ENCODE measurements around the gene RAB31. TPM values are rescaled to one million over a fixed set of nuclear protein-coding genes. Genes with fewer than 3 reads are reported as not detected.
A peak's percentile ranks its signal among the peaks of the same experiment; 100 is the strongest.

Gene RAB31
- total RNA-seq, 1 experiment from 2014 or later = 118 TPM

DNA sequence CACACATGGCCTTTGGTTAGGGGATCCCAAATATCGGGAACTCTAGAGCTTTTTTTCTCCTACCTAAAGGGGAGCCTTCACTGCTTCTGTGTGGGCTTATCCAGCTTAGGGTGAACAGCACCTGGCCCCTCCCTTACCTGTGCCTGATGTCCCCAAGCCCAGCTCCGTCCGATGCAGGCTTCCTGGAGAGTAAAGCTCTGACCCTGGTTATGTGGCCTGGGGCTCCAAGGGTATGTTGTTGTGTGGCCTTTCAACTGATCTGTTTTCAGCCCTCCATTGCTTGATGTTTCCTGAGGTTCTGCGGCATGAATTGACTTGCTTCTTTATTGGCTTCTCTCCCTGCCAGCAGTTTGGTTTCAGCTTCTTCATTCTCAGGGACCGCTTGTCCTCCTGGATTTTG is 66.0 kb downstream of the RAB31 start:
- POLR2A ChIA-PET = no interaction called here
- Histone ChIP-seq H3K27ac (ENCODE audit: low read length) (peak overlapping the region; percentile 77), H3K4me3 (ENCODE audit: low read depth in 2 of 2, low read length in 2 of 2) (no peak overlapping the region), H3K4me1 (ENCODE audit: control insufficient read depth, insufficient read depth, low read length) (peaks cover 53% of the 10 kb centered on the region), H3K9me3 (ENCODE audit: control insufficient read depth, insufficient read depth, low read depth, low read length) (no peaks in the 10 kb centered on the region), H3K36me3 (ENCODE audit: control insufficient read depth, insufficient read depth, low read length) (no peaks in the 10 kb centered on the region), H3K27me3 (ENCODE audit: control insufficient read depth, insufficient read depth, low read length) (no peaks in the 10 kb centered on the region)
- TF ChIP-seq, protein P1, sequence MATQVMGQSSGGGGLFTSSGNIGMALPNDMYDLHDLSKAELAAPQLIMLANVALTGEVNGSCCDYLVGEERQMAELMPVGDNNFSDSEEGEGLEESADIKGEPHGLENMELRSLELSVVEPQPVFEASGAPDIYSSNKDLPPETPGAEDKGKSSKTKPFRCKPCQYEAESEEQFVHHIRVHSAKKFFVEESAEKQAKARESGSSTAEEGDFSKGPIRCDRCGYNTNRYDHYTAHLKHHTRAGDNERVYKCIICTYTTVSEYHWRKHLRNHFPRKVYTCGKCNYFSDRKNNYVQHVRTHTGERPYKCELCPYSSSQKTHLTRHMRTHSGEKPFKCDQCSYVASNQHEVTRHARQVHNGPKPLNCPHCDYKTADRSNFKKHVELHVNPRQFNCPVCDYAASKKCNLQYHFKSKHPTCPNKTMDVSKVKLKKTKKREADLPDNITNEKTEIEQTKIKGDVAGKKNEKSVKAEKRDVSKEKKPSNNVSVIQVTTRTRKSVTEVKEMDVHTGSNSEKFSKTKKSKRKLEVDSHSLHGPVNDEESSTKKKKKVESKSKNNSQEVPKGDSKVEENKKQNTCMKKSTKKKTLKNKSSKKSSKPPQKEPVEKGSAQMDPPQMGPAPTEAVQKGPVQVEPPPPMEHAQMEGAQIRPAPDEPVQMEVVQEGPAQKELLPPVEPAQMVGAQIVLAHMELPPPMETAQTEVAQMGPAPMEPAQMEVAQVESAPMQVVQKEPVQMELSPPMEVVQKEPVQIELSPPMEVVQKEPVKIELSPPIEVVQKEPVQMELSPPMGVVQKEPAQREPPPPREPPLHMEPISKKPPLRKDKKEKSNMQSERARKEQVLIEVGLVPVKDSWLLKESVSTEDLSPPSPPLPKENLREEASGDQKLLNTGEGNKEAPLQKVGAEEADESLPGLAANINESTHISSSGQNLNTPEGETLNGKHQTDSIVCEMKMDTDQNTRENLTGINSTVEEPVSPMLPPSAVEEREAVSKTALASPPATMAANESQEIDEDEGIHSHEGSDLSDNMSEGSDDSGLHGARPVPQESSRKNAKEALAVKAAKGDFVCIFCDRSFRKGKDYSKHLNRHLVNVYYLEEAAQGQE (IDR thresholded peaks at IDR 0.05; ENCODE audit: insufficient read depth in 1 of 2, low read depth in 2 of 2, low read length in 1 of 2) = no peak
- TF ChIP-seq SIN3A (IDR thresholded peaks at IDR 0.05; ENCODE audit: borderline replicate concordance, insufficient read depth, low read depth, low read length) (no peak), POLR2AphosphoS5 (IDR thresholded peaks at IDR 0.05; ENCODE audit: low read depth, low read length) (no peak), TCF7L2 (IDR thresholded peaks at IDR 0.05; ENCODE audit: low read depth, low read length) (no peak)
- TF ChIP-seq, protein P2, sequence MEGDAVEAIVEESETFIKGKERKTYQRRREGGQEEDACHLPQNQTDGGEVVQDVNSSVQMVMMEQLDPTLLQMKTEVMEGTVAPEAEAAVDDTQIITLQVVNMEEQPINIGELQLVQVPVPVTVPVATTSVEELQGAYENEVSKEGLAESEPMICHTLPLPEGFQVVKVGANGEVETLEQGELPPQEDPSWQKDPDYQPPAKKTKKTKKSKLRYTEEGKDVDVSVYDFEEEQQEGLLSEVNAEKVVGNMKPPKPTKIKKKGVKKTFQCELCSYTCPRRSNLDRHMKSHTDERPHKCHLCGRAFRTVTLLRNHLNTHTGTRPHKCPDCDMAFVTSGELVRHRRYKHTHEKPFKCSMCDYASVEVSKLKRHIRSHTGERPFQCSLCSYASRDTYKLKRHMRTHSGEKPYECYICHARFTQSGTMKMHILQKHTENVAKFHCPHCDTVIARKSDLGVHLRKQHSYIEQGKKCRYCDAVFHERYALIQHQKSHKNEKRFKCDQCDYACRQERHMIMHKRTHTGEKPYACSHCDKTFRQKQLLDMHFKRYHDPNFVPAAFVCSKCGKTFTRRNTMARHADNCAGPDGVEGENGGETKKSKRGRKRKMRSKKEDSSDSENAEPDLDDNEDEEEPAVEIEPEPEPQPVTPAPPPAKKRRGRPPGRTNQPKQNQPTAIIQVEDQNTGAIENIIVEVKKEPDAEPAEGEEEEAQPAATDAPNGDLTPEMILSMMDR (IDR thresholded peaks at IDR 0.05) = no peak
- CTCF ChIA-PET = no interaction called here
- in situ Hi-C loops (cut with HindIII; ENCODE audit: low pct_unique_long_range_greater_than_20kb, low sequenced_read_pairs) (no loop called here), intact Hi-C loops (cut with micrococcal nuclease; ENCODE audit: unreplicated experiment) (loop anchor here (10.0 kb wide), 1 partner anchor 59 kb away; no protein-coding TSS in a partner anchor)
- no TSS peak for BruUV-seq (replicated peaks)
- ATAC-seq = no peak
- DNase-seq (ENCODE audit: low read depth, low spot score) = no peak

DNA sequence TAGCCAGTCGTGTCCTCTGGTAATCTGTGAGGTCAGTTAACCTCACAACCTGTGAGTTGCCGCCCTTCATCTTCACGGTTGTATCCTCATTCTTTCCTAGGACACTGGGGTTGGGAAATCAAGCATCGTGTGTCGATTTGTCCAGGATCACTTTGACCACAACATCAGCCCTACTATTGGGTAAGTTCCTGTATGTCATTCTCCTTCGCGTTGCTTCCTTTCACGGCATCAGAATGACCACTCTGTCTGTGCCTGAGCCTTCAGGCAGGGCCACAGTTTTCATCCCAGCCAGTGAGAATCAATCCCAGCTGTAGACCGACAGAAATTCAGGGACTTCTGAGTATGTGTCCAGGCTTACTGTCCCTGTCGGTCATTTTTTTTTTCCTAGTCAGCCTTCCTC is 67.1 kb downstream of the RAB31 start:
- ATAC-seq (no peak), DNase-seq (ENCODE audit: low read depth, low spot score) (no peak)
- no TSS peak for BruUV-seq (replicated peaks)
- Histone ChIP-seq H3K27ac (ENCODE audit: low read length) (0 out of 2 replicates have a peak overlapping the region, but pooled peaks have one; percentile 12), H3K27me3 (ENCODE audit: control insufficient read depth, insufficient read depth, low read length) (no peaks in the 10 kb centered on the region), H3K4me3 (ENCODE audit: low read depth in 2 of 2, low read length in 2 of 2) (no peak overlapping the region), H3K9me3 (ENCODE audit: control insufficient read depth, insufficient read depth, low read depth, low read length) (no peaks in the 10 kb centered on the region), H3K4me1 (ENCODE audit: control insufficient read depth, insufficient read depth, low read length) (peaks cover 51% of the 10 kb centered on the region), H3K36me3 (ENCODE audit: control insufficient read depth, insufficient read depth, low read length) (no peaks in the 10 kb centered on the region)
- in situ Hi-C loops (cut with HindIII; ENCODE audit: low pct_unique_long_range_greater_than_20kb, low sequenced_read_pairs) = no loop called here
- CTCF ChIA-PET = no interaction called here
- TF ChIP-seq, protein P2 (IDR thresholded peaks at IDR 0.05) = no peak
- TF ChIP-seq, protein P1 (IDR thresholded peaks at IDR 0.05; ENCODE audit: insufficient read depth in 1 of 2, low read depth in 2 of 2, low read length in 1 of 2) = no peak
- TF ChIP-seq TCF7L2 (IDR thresholded peaks at IDR 0.05; ENCODE audit: low read depth, low read length) (no peak), SIN3A (IDR thresholded peaks at IDR 0.05; ENCODE audit: borderline replicate concordance, insufficient read depth, low read depth, low read length) (no peak), POLR2AphosphoS5 (IDR thresholded peaks at IDR 0.05; ENCODE audit: low read depth, low read length) (no peak)
- POLR2A ChIA-PET = no interaction called here
- intact Hi-C loops (cut with micrococcal nuclease; ENCODE audit: unreplicated experiment) = loop anchor here (10.0 kb wide), 1 partner anchor 60 kb away; no protein-coding TSS in a partner anchor
